ENCODE measurements around the gene PDE3A. TPM values are rescaled to one million over a fixed set of nuclear protein-coding genes. Genes with fewer than 3 reads are reported as not detected.
A peak's percentile ranks its signal among the peaks of the same experiment; 100 is the strongest.

Gene PDE3A
- total RNA-seq, 1 experiment from 2014 or later, result 19.9 TPM

GRCh38 chr12:20711846-20712245 is 343.5 kb downstream of the PDE3A start:
- Mint-ChIP-seq H3K4me1 (ENCODE audit: low read depth, unreplicated experiment) (no peaks in the 10 kb centered on the region), H3K27ac (ENCODE audit: unreplicated experiment) (no peak overlapping the region), H3K27me3 (ENCODE audit: unreplicated experiment) (no peaks in the 10 kb centered on the region), H3K36me3 (ENCODE audit: insufficient read depth, unreplicated experiment) (no peaks in the 10 kb centered on the region), H3K4me3 (ENCODE audit: low read depth, unreplicated experiment) (no peak overlapping the region), H3K9me3 (ENCODE audit: low read depth, unreplicated experiment) (no peaks in the 10 kb centered on the region)
- DNase-seq, result no peak
- CTCF ChIA-PET, result no interaction called here
- intact Hi-C loops (cut with micrococcal nuclease; ENCODE audit: unreplicated experiment), result no loop called here
- TF ChIP-seq CTCF (IDR thresholded peaks at IDR 0.05; ENCODE audit: unreplicated experiment), result no peak
- no TSS peak for BruUV-seq (replicated peaks)

- no peaks in the 10 kb centered on the region for H3K36me3 Mint-ChIP-seq (ENCODE audit: insufficient read depth, unreplicated experiment)
- H3K27ac Mint-ChIP-seq (ENCODE audit: unreplicated experiment), result no peak overlapping the region
- no peak overlapping the region for H3K4me3 Mint-ChIP-seq (ENCODE audit: low read depth, unreplicated experiment)
- H3K4me1 Mint-ChIP-seq (ENCODE audit: low read depth, unreplicated experiment), result no peaks in the 10 kb centered on the region
- no peak for TF ChIP-seq CTCF (IDR thresholded peaks at IDR 0.05; ENCODE audit: unreplicated experiment)
- DNase-seq, result peak; percentile 9
- CTCF ChIA-PET, result interaction anchor here (0.6 to 1.3 kb wide), 2 partner anchors 10 to 29 kb away, joined by 3 read pairs; no protein-coding TSS in a partner anchor
- no peaks in the 10 kb centered on the region for H3K9me3 Mint-ChIP-seq (ENCODE audit: low read depth, unreplicated experiment)
- intact Hi-C loops (cut with micrococcal nuclease; ENCODE audit: unreplicated experiment), result no loop called here
- H3K27me3 Mint-ChIP-seq (ENCODE audit: unreplicated experiment), result no peaks in the 10 kb centered on the region
- no TSS peak for BruUV-seq (replicated peaks)
Observed at GRCh38 chr12:20716037-20716436, 347.7 kb downstream of the PDE3A start.

GRCh38 chr12:20716985-20717384 is 348.6 kb downstream of the PDE3A start:
- DNase-seq, result no peak
- H3K36me3 Mint-ChIP-seq (ENCODE audit: insufficient read depth, unreplicated experiment), result no peaks in the 10 kb centered on the region
- CTCF ChIA-PET, result interaction anchor here (0.5 kb wide), 1 partner anchor 1294 kb away, joined by 3 read pairs; no protein-coding TSS in a partner anchor
- intact Hi-C loops (cut with micrococcal nuclease; ENCODE audit: unreplicated experiment), result no loop called here
- H3K9me3 Mint-ChIP-seq (ENCODE audit: low read depth, unreplicated experiment), result no peaks in the 10 kb centered on the region
- H3K4me3 Mint-ChIP-seq (ENCODE audit: low read depth, unreplicated experiment), result no peak overlapping the region
- no peak overlapping the region for H3K27ac Mint-ChIP-seq (ENCODE audit: unreplicated experiment)
- H3K27me3 Mint-ChIP-seq (ENCODE audit: unreplicated experiment), result no peaks in the 10 kb centered on the region
- peaks cover 3% of the 10 kb centered on the region for H3K4me1 Mint-ChIP-seq (ENCODE audit: low read depth, unreplicated experiment)
- no peak for TF ChIP-seq CTCF (IDR thresholded peaks at IDR 0.05; ENCODE audit: unreplicated experiment)
- no TSS peak for BruUV-seq (replicated peaks)

- no peaks in the 10 kb centered on the region for H3K36me3 Mint-ChIP-seq (ENCODE audit: insufficient read depth, unreplicated experiment)
Observed at GRCh38 chr12:20718294-20718693, 350.0 kb downstream of the PDE3A start.

More at GRCh38 chr12:20718294-20718693, 350.0 kb downstream of the PDE3A start:
- Mint-ChIP-seq H3K27me3 (ENCODE audit: unreplicated experiment) (no peaks in the 10 kb centered on the region), H3K4me1 (ENCODE audit: low read depth, unreplicated experiment) (peaks cover 8% of the 10 kb centered on the region), H3K4me3 (ENCODE audit: low read depth, unreplicated experiment) (no peak overlapping the region), H3K9me3 (ENCODE audit: low read depth, unreplicated experiment) (no peaks in the 10 kb centered on the region), H3K27ac (ENCODE audit: unreplicated experiment) (no peak overlapping the region)
- intact Hi-C loops (cut with micrococcal nuclease; ENCODE audit: unreplicated experiment), result no loop called here
- BruUV-seq (replicated peaks), result no TSS peak
- DNase-seq, result no peak
- no peak for TF ChIP-seq CTCF (IDR thresholded peaks at IDR 0.05; ENCODE audit: unreplicated experiment)
- CTCF ChIA-PET, result no interaction called here
